Activated naive CD8-positive, alpha-beta T cell treated with anti-CD3 and anti-CD28 coated beads, Interleukin-2, amount 50 U/mL, for 16 hours (primary cell): ENCODE measurements around the gene CLRN3.

Experiments
- DNase-seq: peaks from one replicate; pipeline ENCODE4 v3.0.0-alpha.2; 2020; ENCODE audit warnings: low read depth, low spot score

Gene CLRN3

GRCh38 chr10:127849224-127849623, 43.5 kb downstream of the CLRN3 start:
- no peak for DNase-seq

GRCh38 chr10:127848226-127848625, 44.5 kb downstream of the CLRN3 start:
- no peak for DNase-seq

GRCh38 chr10:127845756-127846155, 47.0 kb downstream of the CLRN3 start:
- no peak for DNase-seq

DNA sequence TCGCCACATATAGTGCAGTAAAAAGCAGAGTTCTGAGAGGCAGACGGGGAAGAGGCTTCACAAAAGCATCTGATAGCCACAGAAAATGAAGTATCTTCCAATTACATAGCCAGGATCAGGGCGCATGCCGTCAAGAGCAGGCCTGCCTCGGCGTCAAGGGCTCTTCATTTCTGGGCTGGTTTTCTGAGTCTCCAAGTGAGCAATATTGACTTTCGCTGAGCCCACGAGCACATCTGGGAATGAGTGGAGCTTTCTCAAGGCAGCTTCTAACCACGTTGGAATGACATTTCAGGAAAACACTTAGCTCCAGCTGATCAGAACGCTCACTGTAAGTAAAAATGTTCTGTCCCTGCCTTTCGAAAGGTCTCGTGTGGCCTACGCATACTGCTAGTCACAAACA, 51.9 kb downstream of the CLRN3 start:
- DNase-seq, result no peak

DNA sequence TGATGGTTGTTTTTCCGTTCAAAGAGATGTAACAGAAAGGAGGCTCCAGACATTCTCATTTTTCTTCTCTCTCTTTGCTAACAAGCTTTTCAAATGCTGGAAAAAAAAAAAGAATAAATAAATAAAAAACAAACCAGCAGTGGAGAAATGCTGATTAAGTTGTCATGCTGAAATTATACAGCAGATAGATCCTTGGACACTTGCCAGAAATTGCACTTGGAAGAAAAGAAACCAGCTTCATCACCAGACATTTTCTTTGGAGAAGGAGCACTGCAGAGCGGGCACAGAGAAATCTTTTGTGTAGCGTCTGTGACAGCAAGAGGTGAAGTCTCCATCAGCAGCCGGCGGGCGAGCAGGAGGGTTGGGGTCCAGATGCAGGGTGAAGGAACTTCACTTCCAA, 55.8 kb downstream of the CLRN3 start:
- no peak for DNase-seq

- DNase-seq, result no peak
These were observed 56.6 kb downstream of the CLRN3 start for GRCh38 chr10:127836176-127836575.

DNA sequence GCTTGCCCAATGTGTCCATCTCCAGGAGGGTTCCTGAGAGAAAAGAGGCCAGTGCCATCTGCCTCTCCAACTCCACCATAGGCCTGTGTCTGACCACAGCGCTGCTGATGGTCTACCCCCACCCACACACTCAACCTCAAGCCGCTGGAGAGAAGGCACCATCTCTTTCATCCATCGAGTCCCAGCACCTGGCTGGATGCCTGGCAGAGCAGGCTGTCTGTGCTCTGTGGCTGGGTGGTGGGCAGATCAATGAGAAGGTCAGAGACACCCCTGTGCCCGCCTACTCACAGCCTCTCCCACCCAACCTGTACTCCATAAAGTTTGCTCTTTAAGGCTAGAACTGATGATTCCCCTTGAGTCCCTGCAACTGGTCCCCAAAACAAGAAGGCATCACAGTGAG, 58.0 kb downstream of the CLRN3 start:
- no peak for DNase-seq

- DNase-seq, result no peak
These were observed 58.5 kb downstream of the CLRN3 start for GRCh38 chr10:127834221-127834620.

DNA sequence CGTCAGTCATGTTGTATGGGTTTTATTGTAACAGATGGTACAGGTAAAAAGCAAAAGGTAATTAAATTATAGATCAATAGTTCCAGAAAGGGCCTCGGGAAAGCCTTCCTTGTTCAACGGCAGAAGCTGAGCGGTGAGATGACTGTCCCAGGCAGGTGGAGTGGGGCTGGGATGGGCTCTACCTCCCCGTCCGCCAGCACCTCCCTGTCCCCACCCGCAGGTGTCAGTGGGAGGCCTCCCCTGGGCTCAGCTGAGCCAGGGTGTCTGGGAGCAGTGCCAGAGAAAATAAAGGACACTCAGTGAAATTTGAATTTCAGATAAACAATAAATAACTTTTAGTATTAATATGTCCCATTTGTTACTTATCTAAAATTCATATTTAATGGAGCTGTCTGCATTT, 58.9 kb downstream of the CLRN3 start:
- DNase-seq, result no peak

- DNase-seq, result no peak
These were observed 60.2 kb downstream of the CLRN3 start for GRCh38 chr10:127832501-127832900.

GRCh38 chr10:127830414-127830813, 62.3 kb downstream of the CLRN3 start:
- no peak for DNase-seq
